Uterus (tissue), 4 donors: ENCODE data around the gene PPFIBP1. TPM values are rescaled to one million over a fixed set of nuclear protein-coding genes. Genes with fewer than 3 reads are reported as not detected.

ENCODE experiments used
- DNase-seq, 2 donors: peaks; one replicate each; pipeline ENCODE4 v3.0.0-alpha.2; 2019 to 2020
- H3K27ac ChIP-seq, 2 donors: fragments of 200-600 bp; sonication (generic); 1 replicate in 1 of 2; 2 replicates in 1 of 2; pipeline ENCODE4 v1.5.1; 2016 to 2018
- H3K27me3 ChIP-seq, 2 donors: fragments of 200-600 bp; sonication (generic); one replicate each; pipeline ENCODE4 v1.5.1; 2018 to 2019; ENCODE audit warnings: control low read depth in 1 of 2
- H3K36me3 ChIP-seq, 2 donors: fragments of 200-600 bp; sonication (generic); one replicate each; pipeline ENCODE4 v1.5.1; 2019; ENCODE audit warnings: control low read depth in 1 of 2
- H3K4me1 ChIP-seq, 2 donors: fragments of 200-600 bp; sonication (generic); one replicate each; pipeline ENCODE4 v1.5.1; 2018 to 2019; ENCODE audit warnings: control low read depth in 1 of 2
- H3K4me3 ChIP-seq, 2 donors: fragments of 200-600 bp; sonication (generic); 1 replicate in 1 of 2; 2 replicates in 1 of 2; pipeline ENCODE4 v1.5.1; 2018 to 2019; ENCODE audit warnings: mild to moderate bottlenecking in 1 of 2
- H3K9me3 ChIP-seq, 2 donors: fragments of 200-600 bp; sonication (generic); one replicate each; pipeline ENCODE4 v1.5.1; 2019; ENCODE audit warnings: control low read depth in 1 of 2
- POLR2A ChIP-seq, 2 donors: fragments of 450-650 bp; IDR thresholded peaks; one replicate each; pipeline ENCODE4 v1.6.1; 2016; ENCODE audit warnings: antibody characterized with exemption in 2 of 2, mild to moderate bottlenecking in 1 of 2, moderate library complexity in 1 of 2
- intact Hi-C: fragments of 100-400 bp; cut with DNase I; formaldehyde crosslinking; loops from one replicate; pipeline ENCODE4 v1.15.1; 2023; ENCODE audit warnings: low total_unique reads
- total RNA-seq, 4 donors: library from RNA; depleted of rRNA in 3 of 4; stranded (reverse); fragments of >200 nt in 3 of 4; gene quantifications; one replicate each; pipeline versions ENCODE4 v1.1.0 to v1.2.4, GENCODE V29; 2014 to 2023
- TF ChIP-seq, protein P1 (sequence below), 4 experiments: fragments of 200-600 bp in 2 of 4; fragments of 450-650 bp in 2 of 4; sonication (generic) in 2 of 4; IDR thresholded peaks; one replicate each; pipeline ENCODE4 v1.5.1; 2016 to 2019; ENCODE audit warnings: antibody characterized with exemption in 4 of 4, mild to moderate bottlenecking in 2 of 4, moderate library complexity in 1 of 4
- donor health status: DM: yes; HTN: yes; CAD: no.

Gene PPFIBP1
- total RNA-seq, 4 donors from 2014 or later, result 43.8 to 139 (median 82.7) TPM

DNA sequence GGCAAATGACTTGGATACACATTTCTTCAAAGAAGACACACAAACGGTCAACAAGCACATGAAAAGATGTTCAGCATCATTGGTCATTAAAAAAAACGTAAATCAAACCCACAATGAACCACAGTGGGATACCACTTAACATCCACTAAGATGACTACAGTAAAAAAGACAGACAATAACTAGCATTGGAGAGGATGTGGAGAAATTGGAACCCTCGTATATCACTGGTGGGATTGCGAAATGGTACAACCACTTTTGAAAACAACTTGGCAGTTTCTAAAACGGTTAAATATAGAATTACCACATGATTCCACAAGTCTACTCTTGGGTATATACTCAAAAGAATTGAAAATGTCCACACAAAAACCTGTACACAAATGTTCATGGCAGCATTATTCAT, 25.2 kb upstream of the PPFIBP1 start:
- TF ChIP-seq, protein P1, sequence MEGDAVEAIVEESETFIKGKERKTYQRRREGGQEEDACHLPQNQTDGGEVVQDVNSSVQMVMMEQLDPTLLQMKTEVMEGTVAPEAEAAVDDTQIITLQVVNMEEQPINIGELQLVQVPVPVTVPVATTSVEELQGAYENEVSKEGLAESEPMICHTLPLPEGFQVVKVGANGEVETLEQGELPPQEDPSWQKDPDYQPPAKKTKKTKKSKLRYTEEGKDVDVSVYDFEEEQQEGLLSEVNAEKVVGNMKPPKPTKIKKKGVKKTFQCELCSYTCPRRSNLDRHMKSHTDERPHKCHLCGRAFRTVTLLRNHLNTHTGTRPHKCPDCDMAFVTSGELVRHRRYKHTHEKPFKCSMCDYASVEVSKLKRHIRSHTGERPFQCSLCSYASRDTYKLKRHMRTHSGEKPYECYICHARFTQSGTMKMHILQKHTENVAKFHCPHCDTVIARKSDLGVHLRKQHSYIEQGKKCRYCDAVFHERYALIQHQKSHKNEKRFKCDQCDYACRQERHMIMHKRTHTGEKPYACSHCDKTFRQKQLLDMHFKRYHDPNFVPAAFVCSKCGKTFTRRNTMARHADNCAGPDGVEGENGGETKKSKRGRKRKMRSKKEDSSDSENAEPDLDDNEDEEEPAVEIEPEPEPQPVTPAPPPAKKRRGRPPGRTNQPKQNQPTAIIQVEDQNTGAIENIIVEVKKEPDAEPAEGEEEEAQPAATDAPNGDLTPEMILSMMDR (IDR thresholded peaks at IDR 0.05), result no peak
- no peak for TF ChIP-seq POLR2A (IDR thresholded peaks at IDR 0.05)
- Histone ChIP-seq H3K9me3 (no peaks in the 10 kb centered on the region), H3K27ac (no peak overlapping the region), H3K4me1 (no peaks in the 10 kb centered on the region), H3K27me3 (no peaks in the 10 kb centered on the region), H3K36me3 (no peaks in the 10 kb centered on the region), H3K4me3 (no peak overlapping the region)
- no peak for DNase-seq
- intact Hi-C loops, result no loop called here

DNA sequence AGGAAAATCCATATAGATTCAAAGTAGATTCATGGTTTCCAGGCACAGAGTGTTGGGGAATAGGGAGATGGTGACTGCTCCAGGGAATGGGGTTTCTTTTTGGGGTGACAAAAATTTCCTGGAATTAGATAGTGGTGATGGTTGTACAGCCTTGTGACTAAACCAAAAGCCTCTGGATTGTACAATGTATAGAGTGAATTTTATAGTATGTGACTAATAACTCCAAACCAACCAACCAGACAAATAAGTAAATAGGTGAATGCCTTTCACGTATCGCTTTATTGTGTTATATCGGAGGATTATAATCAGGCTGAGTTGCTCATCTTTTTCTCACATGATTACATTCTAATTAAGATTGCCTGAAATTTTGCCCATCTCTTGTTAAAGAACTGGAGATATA, 24.6 kb upstream of the PPFIBP1 start:
- TF ChIP-seq, protein P1 (IDR thresholded peaks at IDR 0.05), result no peak
- no peak for TF ChIP-seq POLR2A (IDR thresholded peaks at IDR 0.05)
- Histone ChIP-seq H3K36me3 (no peaks in the 10 kb centered on the region), H3K9me3 (no peaks in the 10 kb centered on the region), H3K4me3 (no peak overlapping the region), H3K4me1 (no peaks in the 10 kb centered on the region), H3K27ac (no peak overlapping the region), H3K27me3 (no peaks in the 10 kb centered on the region)
- DNase-seq, result no peak
- intact Hi-C loops, result no loop called here

DNA sequence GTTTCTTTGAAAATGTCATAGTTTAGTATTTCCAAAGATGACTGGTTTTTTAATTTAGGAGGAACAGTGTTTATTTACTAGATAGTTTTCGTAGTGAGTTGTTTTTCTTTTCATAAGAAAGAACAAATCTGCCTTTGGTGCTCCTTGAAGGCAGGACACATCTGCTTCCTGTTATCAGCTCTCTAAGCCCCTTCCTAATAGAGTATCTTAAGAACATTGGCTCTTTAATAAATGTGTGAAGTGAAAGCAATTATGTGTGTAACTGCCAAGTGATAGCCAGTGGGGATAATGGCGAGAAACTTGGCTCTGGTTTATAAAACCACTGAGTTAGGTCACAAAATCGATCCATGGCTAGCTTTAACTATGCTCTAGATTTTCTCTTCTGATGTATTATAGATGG, 23.5 kb upstream of the PPFIBP1 start:
- Histone ChIP-seq H3K4me3 (no peak overlapping the region), H3K4me1 (no peaks in the 10 kb centered on the region), H3K27me3 (no peaks in the 10 kb centered on the region), H3K36me3 (no peaks in the 10 kb centered on the region), H3K9me3 (no peaks in the 10 kb centered on the region), H3K27ac (no peak overlapping the region)
- no peak for TF ChIP-seq POLR2A (IDR thresholded peaks at IDR 0.05)
- TF ChIP-seq, protein P1 (IDR thresholded peaks at IDR 0.05), result no peak
- no peak for DNase-seq
- intact Hi-C loops, result no loop called here

- Histone ChIP-seq H3K4me1 (no peaks in the 10 kb centered on the region), H3K9me3 (no peaks in the 10 kb centered on the region), H3K27ac (no peak overlapping the region), H3K36me3 (no peaks in the 10 kb centered on the region), H3K4me3 (no peak overlapping the region), H3K27me3 (no peaks in the 10 kb centered on the region)
- TF ChIP-seq POLR2A (IDR thresholded peaks at IDR 0.05), result no peak
- TF ChIP-seq, protein P1 (IDR thresholded peaks at IDR 0.05), result no peak
- intact Hi-C loops, result no loop called here
- DNase-seq, result no peak
These were observed 22.0 kb upstream of the PPFIBP1 start for GRCh38 chr12:27502021-27502435.

- no peak for DNase-seq
- H3K9me3 ChIP-seq, result no peaks in the 10 kb centered on the region
- no peaks in the 10 kb centered on the region for H3K4me1 ChIP-seq
- H3K27ac ChIP-seq, result no peak overlapping the region
- H3K36me3 ChIP-seq, result no peaks in the 10 kb centered on the region
- no peak for TF ChIP-seq POLR2A (IDR thresholded peaks at IDR 0.05)
- TF ChIP-seq, protein P1 (IDR thresholded peaks at IDR 0.05), result no peak
- intact Hi-C loops, result no loop called here
- no peak overlapping the region for H3K4me3 ChIP-seq
- H3K27me3 ChIP-seq, result no peaks in the 10 kb centered on the region
These were observed 19.5 kb upstream of the PPFIBP1 start for GRCh38 chr12:27504507-27504906.
